GM12872 (cell line): ENCODE measurements around the gene CST6.

ENCODE experiments used
- CTCF ChIP-seq: IDR thresholded peaks from 3 replicates; pipeline ENCODE4 v1.5.1; 2011; ENCODE audit warnings: low read depth, mild to moderate bottlenecking, low read length, moderate library complexity; ENCODE audit not compliant: insufficient read depth

Gene CST6

DNA sequence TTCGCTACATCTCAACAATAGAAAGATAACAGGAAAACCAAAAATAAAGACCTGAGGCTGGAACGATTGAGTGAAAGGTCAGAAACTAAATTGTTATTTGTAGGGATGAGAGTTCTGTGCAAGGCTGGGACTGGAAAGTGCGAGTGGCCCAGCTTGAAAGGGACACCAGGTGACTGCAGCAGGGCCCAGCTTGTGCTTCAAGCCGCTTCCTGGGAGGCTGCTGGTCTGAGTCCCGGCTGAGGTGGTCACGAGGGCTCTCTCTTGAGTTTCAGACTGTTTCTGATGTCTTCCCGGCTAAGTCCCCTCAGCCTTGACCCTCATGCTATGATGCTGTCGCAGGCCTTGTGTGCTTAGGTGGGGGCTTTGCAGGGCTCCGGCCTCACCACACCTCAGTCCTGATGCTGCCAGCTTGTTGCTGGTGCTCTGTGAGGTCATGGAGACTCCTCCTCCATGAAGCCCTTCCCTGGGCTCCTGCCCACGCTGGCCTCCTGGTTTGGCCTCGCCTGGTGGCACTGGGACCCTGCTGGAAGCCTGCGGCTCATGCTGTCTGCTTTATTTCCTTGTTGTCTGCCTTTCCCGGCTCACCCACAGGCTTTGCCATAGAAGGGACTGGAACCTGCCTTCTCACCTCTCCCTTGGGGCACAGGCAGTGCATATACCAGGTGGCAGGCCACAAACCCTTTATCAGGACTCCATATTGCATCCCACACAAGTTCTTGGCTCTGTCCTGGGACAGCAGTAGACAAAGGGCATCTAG lies 5.5 kb upstream of the CST6 start:
- no peak for TF ChIP-seq CTCF

- no peak for TF ChIP-seq CTCF
These were observed 5.0 kb upstream of the CST6 start for GRCh38 chr11:66006891-66007176.

DNA sequence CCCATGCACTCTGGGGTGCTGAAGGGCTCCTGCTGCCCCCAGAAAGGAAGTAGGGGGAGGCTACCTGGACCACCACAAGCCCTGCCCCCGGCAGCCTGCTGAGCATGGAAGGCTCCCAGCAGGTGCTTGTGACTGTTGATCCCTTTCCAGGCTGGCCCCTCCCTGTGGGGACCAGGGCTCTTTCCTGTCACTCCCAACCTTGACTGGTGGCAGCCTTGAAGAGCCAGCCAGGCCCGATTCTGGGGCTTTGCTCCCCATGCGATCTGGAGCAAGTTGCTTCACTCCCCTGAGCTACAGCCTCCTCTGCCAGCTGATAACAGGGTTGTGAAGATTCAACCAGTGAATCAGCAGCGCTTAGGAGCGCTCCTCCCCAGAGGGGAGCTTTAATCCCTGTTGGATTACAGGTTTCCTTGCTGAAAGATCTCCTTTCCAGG lies 4.6 kb upstream of the CST6 start:
- no peak for TF ChIP-seq CTCF

DNA sequence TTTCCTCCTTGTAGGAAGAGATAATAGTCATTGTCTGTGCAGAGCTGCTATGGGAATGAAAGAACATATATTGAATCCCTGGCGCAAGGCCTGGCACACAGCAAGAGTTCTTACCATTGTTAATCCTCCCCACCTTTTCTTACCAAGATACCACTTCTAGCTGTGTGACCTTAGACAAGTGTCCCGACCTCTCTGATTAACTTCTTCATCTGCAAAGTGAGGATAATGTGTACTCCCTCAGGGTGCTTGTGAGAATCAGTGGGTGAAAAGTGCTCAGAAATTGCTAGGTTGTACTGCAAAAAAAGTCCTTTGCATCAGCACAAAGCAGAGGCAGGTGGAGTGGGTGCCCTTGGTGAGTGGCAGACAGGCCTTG lies 3.7 kb upstream of the CST6 start:
- TF ChIP-seq CTCF = no peak

DNA sequence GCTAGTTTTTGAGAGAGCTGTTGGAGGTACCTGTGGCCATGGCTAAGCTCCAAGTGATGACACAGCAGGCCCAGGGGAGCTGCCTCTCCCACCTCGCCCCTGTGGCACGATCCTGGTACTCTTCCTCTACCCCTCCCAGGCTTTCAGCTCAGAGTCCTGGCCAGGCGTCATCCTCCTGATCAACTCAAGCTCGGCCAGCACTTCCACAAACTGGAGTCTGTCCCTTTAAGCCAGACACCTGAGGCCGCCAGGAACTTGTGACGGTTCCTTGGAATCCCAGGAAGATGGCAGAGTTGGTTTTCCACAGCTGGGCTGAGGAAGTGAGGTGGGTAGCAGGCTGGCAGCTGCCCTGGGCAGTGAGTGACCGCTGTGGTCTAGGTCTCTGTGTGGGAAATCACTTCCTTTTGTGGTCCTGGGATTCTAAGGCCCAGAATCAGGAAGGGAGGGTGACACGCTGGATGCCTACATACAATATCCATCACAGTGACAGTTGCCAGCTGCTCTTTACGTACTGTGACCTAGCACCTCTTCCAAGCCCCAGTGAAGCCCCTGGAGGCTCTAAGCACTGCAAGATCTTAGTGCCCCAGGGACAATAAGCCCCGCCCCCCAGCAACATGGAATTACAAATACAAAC lies 3.2 kb upstream of the CST6 start:
- no peak for TF ChIP-seq CTCF

DNA sequence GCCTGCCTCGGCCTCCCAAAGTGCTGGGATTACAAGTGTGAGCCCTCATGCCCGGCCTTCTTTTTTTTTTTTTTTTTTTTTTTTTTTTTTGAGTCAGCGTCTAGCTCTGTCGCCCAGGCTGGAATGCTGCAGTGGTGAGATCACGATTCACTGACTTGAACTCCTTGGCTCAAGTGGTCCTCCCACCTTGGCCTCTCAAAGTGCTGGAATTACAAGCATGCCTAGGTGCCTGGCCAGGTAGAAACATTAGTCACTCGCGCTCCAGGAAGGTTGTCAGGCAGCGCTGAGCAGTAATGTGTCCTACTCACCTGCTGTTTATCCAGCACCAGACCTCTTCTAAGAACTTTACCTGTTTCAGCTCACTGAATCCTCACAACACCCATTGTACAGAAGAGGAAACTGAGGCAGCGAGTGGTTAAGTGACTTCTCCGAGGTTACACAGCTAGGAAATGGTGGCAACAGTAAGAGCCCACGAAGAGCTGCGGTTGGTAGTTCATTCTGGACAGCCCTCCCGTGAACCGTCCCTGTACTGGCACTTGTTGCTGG lies 496 bp upstream of the CST6 start:
- TF ChIP-seq CTCF = no peak

- no peak for TF ChIP-seq CTCF
These were observed 650 bp downstream of the CST6 start for GRCh38 chr11:66012371-66012945.
